NCI-H748 (cell line): ENCODE measurements around the gene JARID2.

Source experiments
- DNase-seq: peaks from one replicate; lab custom pipeline; 2025; ENCODE audit not compliant: unreplicated experiment; lab: John Stamatoyannopoulos, UW

The JARID2 gene

DNA sequence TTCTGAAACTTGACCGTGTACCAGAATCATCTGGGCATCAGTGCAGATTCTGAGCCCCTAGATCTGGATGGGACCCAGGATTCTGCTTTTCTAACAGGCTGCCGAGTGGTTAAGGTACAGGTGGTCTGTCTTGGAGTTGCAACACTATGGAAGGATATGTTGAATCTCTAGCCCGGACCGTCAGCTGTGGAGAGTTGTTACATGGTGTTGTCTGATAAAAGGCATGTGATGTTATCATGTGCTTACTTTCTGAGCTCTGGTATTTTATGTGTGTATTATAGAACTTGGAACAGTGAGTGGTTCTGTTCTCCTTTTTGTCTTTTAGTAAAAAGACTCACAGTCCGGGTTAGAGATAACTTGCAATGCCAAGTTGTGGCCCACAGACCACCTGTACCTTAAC, 123.0 kb downstream of the JARID2 start:
- no peak for DNase-seq

- DNase-seq: no peak
Measured at GRCh38 chr6:15369838-15370237, 124.0 kb downstream of the JARID2 start.

DNA sequence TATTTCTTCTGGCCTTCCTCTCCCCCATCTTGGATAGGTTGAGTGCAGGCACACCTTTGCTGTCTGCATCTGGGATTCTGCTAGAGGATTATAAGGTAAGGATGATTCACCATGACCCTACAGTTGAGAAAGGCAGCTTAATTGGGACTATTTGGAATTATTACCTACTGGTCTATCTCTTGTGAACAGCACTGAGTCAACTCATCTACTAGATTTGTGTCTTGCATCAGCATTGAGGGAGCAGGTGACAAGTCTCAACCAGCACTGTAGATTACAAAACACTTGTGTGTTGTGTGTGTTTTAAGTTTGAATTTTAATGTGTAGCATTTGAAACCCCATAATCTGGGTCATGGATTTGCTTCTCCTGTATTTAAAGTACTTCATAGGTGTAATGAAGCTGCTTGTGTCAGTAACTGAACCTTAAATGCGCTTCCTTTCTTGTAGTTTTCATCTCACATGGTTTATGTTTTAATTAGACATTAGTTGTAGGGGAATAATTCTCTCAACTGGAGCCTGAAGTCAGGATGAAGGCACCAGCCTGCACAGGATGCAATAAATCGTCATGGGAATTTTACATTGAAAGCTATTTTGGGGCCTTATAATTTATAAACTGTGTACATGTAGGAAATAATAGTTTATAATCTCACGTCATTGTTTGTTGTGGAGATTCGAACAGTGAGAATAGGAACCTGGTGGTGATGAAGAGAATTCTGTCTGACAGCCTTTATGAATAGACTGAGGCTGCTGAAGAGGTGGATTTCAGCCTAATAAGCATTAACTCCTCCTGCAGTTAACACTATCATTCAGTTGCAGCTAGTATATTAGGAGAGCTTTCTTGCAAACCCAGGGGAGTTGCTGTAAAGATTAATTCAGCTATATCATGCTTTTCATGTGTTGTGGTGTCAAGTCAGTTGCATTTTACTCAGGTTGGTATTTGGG, 125.1 kb downstream of the JARID2 start:
- no peak for DNase-seq

DNA sequence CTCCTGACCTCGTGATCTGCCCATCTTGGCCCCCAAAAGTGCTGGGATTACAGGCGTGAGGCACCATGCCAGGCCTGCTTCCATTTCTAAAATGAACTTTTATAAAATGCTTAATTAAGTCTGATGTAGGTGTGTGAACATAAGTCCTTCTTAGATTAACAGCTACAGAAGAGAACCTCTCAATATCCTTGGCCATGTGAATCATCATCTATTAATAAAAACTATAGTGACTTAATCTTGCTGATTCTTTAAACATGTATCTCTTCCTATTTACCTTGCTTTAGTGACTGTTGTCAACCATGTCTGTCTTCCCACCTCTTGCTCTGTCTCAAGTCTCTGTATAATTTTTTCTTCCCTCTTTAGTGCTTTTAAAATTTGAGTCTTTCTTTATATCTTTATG, 127.1 kb downstream of the JARID2 start:
- DNase-seq: no peak

GRCh38 chr6:15374119-15374518, 128.2 kb downstream of the JARID2 start:
- no peak for DNase-seq

DNA sequence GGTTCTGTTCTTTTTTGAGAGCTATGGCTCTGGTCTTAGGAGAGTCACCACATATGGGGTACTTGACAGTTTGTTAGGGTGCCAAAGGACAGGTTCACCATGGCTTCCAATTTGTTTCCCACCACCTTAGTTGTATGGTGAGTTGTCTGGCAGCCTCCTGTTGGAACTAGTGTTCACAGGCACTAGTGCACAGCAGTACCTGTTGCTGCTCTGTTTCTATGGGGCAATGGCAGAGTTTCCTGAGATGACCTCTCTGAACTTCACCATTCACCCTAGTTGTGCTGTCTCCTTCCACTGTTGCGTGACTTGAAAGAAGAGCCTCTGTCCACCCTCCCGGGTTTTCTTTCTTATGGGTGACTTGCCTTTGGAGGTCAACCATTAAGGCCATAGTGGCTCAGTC, 129.1 kb downstream of the JARID2 start:
- no peak for DNase-seq

DNA sequence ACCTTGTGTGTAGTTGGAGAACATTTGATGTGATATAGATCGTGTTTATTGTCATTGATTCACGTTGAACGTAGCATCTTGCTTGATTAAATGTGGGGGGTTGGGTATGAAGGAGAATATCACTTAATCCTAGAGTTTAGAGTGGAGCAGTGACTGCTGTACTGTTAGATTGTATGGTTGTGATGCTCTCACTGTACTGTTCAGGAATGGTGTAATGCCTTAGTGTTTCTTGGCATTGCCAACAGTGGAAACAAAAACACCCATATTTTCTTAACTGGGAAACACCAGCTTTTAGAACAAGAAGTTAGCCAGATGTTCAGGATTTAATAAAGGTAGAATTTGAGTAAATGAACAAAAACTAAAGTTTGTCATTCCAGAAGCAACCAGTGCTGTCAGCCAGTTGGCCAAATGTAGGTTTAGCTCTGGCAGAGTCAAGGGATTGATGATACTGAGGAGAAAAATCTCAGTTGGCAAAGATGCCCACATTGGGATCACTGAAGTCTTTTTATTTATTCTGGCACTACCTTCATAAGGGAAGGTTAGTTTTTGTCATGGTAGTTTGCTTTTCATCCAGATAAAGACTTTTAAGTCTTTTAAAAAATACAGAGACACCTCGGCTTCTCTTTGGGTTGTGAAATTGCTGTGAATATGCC, 129.9 kb downstream of the JARID2 start:
- no peak for DNase-seq

- no peak for DNase-seq
Measured at GRCh38 chr6:15376900-15377487, 131.1 kb downstream of the JARID2 start.

DNA sequence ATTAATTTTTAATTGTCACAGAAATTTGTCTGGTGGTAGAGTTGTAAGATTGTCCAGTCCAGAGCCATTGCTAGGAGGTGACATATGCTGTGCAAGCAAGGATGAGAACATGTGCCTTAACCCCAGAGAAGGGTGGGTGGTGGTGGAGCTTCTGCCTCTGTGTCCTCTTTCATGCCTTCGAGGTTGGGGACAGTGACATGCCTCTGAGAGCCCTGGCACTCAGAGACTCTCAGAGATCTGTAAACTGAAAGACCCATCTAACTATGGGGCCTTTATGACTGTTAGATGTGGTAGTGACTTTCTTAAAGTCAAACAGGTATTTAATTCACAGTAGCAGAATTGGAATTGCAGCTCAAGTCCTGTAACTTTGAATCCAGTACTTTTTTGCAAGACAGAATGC, 132.4 kb downstream of the JARID2 start:
- DNase-seq: no peak

GRCh38 chr6:15378866-15379265, 133.0 kb downstream of the JARID2 start:
- no peak for DNase-seq

GRCh38 chr6:15380351-15380750, 134.5 kb downstream of the JARID2 start:
- no peak for DNase-seq

- DNase-seq: no peak
Measured at GRCh38 chr6:15382089-15382488, 136.2 kb downstream of the JARID2 start.

GRCh38 chr6:15382712-15383111, 136.8 kb downstream of the JARID2 start:
- DNase-seq: no peak

DNA sequence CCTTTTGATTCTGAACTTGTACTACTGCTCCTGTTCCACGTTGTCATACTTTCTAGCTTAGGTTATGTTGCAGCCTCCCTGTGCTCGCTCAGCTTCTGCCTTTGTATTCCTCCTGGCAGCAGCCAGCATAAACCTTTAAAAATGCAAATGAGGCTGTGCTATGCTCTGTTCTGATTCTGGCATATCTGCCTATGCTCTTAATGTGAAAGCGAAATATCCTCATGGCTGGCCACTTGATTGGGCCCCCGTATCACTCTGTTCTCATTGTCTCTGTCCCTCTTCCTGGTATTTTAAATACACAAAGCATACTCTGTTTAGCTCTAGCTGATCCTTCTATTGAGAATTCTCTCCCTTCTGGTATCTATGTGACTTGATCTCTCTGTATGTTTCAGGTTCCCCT, 139.0 kb downstream of the JARID2 start:
- no peak for DNase-seq

- no peak for DNase-seq
Measured at GRCh38 chr6:15385521-15385920, 139.7 kb downstream of the JARID2 start.

DNA sequence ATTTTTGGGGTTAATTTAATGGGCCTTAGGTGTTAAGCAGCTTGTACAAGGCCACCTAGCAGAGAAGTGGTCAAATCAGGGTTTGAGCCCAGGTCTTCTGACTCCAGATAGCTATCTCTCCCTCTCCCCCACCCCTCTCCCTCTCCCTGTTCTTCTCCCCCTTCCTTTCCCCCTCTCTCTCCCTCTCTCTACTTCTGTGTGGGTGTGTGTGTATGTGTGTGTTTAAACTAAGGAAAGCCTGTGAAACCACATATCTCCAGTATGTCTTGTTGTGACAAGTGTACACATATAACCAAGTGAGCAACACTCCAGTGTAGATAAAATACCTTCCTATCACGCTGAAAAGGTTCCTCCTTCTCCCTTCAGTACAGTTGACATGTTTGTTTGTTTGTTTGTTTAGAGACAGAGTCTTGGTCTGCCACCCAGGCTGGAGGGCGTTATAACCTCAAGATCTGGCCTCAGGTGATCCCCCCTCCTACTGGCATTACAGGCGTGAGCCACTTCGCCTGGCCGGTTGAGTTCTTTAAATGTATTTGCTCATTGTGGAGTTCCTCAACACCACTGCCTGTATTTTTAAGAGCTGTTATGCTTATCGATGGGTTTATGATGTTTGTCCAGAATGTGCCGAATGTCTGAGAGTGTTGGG, 140.4 kb downstream of the JARID2 start:
- DNase-seq: no peak

GRCh38 chr6:15386756-15387112, 140.9 kb downstream of the JARID2 start:
- no peak for DNase-seq

GRCh38 chr6:15387118-15387517, 141.2 kb downstream of the JARID2 start:
- no peak for DNase-seq

DNA sequence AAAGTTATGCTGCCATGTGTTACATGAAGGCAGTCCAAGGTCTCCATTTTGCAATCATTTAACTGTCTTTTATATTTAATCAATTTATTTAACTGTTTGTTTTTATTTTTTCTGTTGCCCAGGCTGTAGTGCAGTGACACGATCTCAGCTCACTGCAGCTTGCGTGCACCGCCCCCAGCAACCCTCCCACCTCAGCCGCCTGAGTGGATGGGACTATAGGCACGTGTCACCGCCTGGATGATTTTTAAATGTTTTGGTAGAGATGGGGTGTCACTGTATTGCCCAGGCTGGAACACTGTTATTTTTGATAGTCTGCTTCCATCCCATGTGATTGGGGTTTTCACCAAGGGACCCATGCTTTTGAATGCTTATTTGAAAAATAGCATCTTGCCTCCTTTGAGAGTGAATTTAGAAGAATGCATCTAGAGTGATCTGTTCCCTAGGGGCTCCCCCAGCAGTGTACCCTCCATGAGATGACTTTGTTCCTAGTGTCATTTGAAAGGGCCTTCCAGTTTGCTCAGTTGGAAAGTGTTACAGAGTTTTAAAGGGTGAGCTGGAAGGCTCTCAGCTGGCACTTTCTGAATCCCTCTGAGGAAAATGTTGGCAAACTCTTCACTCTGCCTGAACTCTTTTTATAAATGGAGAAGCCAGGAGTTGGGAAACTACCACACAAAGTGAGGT, 143.4 kb downstream of the JARID2 start:
- DNase-seq: no peak

DNA sequence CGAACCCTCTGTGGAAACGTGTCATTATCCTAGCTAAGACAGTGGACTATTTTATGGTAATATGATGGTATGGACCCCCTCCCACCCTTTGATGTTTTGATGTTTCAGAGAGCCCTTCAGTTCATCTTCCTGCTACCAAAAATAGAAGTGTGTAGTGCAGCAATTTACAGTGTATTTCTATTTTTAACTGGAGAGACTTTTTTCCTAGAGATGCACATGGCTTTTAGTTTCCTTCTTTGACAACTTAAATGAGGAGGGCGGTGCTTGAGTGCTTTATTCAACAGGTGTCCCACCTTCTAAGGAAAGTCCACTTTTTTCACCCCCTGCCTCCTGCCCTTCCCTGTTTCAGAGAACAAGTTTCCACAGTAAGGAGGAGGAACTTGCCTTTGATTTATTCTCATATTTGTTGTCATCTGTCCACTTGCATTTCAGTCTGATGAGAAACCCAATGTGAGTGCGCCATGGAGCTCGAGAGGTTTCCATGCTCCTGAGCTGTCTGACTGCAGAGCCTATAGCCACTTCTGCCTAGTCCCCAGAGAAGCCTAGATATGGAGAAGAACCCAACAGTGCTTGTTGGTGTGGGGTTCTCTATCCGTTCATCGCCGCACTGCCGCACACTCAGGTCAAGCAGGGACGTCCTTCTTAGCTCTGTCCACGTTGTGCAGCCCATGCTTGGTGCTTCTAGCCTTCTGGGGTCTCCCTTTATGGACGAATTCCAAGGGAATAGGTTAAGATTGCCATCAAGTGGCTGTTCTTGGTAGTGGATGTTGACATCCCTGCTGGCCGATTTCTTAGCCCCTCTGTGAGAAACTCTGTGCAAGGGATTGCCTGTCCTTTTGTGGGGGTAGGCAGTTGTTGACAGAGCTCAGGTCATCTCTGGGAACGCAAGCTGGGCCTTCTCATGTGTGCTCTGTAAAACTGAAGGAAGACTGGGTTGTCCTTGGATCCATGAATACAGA, 144.2 kb downstream of the JARID2 start:
- peak; percentile 71 for DNase-seq
